ENCODE data around the gene IGSF3.

- TF ChIP-seq, protein P1, sequence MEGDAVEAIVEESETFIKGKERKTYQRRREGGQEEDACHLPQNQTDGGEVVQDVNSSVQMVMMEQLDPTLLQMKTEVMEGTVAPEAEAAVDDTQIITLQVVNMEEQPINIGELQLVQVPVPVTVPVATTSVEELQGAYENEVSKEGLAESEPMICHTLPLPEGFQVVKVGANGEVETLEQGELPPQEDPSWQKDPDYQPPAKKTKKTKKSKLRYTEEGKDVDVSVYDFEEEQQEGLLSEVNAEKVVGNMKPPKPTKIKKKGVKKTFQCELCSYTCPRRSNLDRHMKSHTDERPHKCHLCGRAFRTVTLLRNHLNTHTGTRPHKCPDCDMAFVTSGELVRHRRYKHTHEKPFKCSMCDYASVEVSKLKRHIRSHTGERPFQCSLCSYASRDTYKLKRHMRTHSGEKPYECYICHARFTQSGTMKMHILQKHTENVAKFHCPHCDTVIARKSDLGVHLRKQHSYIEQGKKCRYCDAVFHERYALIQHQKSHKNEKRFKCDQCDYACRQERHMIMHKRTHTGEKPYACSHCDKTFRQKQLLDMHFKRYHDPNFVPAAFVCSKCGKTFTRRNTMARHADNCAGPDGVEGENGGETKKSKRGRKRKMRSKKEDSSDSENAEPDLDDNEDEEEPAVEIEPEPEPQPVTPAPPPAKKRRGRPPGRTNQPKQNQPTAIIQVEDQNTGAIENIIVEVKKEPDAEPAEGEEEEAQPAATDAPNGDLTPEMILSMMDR (IDR thresholded peaks at IDR 0.05) = no peak
- no peak for TF ChIP-seq POLR2A (IDR thresholded peaks at IDR 0.05)
Observed at GRCh38 chr1:116540088-116540487, 127.4 kb downstream of the IGSF3 start.

Data from Peyer's patch (tissue), 4 donors.